ENCODE results near the gene XPR1. TPM values are rescaled to one million over a fixed set of nuclear protein-coding genes. Genes with fewer than 3 reads are reported as not detected.

The XPR1 gene
- total RNA-seq, 1 experiment from 2014 or later = 19.9 TPM

DNA sequence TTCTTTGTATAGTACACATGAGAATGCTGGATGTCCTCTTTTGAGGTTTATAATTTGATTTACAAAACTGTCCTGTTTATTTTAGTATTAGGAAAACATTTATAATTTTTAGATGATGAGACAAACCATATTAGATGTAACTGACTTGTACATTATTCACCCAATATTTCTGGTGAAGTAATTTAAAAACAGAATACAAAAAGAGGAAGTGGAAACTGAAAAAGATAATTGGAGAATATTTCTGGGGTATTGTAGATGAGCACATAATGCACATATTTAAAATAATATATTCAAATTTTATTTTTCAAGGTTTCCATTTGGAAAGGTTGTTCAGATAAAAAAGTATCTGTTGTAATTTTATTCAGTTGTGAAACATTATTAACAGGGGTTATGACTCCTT is 40.7 kb downstream of the XPR1 start (continued):
- TF ChIP-seq, protein P1, sequence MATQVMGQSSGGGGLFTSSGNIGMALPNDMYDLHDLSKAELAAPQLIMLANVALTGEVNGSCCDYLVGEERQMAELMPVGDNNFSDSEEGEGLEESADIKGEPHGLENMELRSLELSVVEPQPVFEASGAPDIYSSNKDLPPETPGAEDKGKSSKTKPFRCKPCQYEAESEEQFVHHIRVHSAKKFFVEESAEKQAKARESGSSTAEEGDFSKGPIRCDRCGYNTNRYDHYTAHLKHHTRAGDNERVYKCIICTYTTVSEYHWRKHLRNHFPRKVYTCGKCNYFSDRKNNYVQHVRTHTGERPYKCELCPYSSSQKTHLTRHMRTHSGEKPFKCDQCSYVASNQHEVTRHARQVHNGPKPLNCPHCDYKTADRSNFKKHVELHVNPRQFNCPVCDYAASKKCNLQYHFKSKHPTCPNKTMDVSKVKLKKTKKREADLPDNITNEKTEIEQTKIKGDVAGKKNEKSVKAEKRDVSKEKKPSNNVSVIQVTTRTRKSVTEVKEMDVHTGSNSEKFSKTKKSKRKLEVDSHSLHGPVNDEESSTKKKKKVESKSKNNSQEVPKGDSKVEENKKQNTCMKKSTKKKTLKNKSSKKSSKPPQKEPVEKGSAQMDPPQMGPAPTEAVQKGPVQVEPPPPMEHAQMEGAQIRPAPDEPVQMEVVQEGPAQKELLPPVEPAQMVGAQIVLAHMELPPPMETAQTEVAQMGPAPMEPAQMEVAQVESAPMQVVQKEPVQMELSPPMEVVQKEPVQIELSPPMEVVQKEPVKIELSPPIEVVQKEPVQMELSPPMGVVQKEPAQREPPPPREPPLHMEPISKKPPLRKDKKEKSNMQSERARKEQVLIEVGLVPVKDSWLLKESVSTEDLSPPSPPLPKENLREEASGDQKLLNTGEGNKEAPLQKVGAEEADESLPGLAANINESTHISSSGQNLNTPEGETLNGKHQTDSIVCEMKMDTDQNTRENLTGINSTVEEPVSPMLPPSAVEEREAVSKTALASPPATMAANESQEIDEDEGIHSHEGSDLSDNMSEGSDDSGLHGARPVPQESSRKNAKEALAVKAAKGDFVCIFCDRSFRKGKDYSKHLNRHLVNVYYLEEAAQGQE (IDR thresholded peaks at IDR 0.05; ENCODE audit: low read depth) = no peak
- TF ChIP-seq ZFX (IDR thresholded peaks at IDR 0.05) (no peak), CBX3 (IDR thresholded peaks at IDR 0.05; ENCODE audit: low read depth) (no peak)
- TF ChIP-seq, protein P2, sequence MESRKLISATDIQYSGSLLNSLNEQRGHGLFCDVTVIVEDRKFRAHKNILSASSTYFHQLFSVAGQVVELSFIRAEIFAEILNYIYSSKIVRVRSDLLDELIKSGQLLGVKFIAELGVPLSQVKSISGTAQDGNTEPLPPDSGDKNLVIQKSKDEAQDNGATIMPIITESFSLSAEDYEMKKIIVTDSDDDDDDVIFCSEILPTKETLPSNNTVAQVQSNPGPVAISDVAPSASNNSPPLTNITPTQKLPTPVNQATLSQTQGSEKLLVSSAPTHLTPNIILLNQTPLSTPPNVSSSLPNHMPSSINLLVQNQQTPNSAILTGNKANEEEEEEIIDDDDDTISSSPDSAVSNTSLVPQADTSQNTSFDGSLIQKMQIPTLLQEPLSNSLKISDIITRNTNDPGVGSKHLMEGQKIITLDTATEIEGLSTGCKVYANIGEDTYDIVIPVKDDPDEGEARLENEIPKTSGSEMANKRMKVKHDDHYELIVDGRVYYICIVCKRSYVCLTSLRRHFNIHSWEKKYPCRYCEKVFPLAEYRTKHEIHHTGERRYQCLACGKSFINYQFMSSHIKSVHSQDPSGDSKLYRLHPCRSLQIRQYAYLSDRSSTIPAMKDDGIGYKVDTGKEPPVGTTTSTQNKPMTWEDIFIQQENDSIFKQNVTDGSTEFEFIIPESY (IDR thresholded peaks at IDR 0.05; ENCODE audit: extremely low read depth, insufficient replicate concordance, low read length) = no peak

DNA sequence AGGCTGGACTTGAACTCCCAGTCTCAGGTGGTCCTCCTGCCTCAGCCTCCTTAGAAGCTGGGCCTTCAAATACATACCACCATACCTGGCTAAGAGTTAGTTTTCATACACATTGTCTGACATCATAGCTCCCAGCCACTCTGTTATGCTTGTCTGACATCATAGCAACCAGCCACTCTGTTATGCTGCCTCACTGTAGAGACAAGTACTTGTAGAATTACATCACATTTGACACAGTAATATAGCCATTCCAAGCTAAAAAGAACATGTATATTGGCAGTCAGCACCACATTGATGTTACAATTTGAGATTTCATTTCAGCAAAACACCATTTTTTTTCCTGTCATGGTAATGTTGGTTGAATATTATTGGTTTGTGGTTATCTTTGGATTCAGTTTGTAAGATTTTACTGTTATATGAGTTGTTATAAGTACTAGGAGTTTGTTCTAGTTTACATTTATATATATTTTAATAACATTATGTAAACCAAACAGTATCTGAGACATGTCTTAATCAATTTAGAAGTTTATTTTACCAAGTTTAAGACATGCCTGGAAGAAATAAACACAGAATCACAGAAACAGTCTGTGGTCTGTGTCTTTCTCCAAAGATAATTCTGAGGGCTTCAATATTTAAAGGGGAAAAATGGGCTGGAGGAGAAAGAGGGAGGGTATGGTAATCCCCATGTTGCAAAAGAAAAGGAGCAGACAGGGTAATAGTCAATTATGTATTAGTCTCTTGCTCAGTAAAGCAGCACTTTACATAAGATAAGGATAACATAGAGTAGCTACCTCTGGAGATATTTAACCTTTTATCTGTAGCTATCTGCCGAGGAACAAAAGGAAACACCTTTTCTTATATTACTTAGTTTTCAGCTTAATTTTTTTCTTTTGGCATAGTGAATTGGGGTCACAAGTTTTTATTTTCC is 43.0 kb downstream of the XPR1 start:
- ChIA-PET CTCF (no interaction called here), RAD21 (ENCODE audit: low non-redundant PET in 1 of 2, low total read pairs in 2 of 2, uncharacterized antibody in 2 of 2, unreplicated experiment in 2 of 2) (no interaction called here), POLR2A (no interaction called here)
- H3K27me3 ChIP-seq (ENCODE audit: insufficient read depth, low read length) = no peaks in the 10 kb centered on the region
- H3K4me3 ChIP-seq (replicated peaks in 1 of 2; ENCODE audit: low read depth in 1 of 2, low read length in 2 of 2) = no peak overlapping the region
- no TSS peak for BruUV-seq (replicated peaks)
- no peaks in the 10 kb centered on the region for H3K9me2 ChIP-seq (ENCODE audit: insufficient read depth)
- ATAC-seq (no peak), DNase-seq (ENCODE audit: low read depth, low spot score) (no peak)
- no peak overlapping the region for H3K27ac ChIP-seq (ENCODE audit: low read depth, low read length)
- no peaks in the 10 kb centered on the region for H3K4me1 ChIP-seq (ENCODE audit: control insufficient read depth in 1 of 2, insufficient read depth in 2 of 2, low read length in 2 of 2)
- H2AFZ ChIP-seq (ENCODE audit: low read depth, low read length, poor library complexity, severe bottlenecking) = no peak overlapping the region
- no peaks in the 10 kb centered on the region for H4K20me1 ChIP-seq (ENCODE audit: insufficient read depth)
- H3K9me3 ChIP-seq (ENCODE audit: control insufficient read depth in 1 of 2, insufficient read depth in 1 of 2, low read depth in 1 of 2, low read length in 2 of 2) = no peaks in the 10 kb centered on the region
- intact Hi-C loops (cut with micrococcal nuclease) = no loop called here
- H3K79me2 ChIP-seq (ENCODE audit: insufficient read depth, low read length) = 0 out of 2 replicates have a peak, but pooled peaks cover 3% of the 10 kb centered on the region
- H3K36me3 ChIP-seq (ENCODE audit: control insufficient read depth in 1 of 2, insufficient read depth in 2 of 2, low read length in 2 of 2) = no peaks in the 10 kb centered on the region
- no peak overlapping the region for H3K4me2 ChIP-seq (ENCODE audit: low read length)
- TF ChIP-seq FOSL1 (IDR thresholded peaks at IDR 0.05; ENCODE audit: low read depth) = no peak
- no peak for TF ChIP-seq EZH2 (IDR thresholded peaks at IDR 0.05)
- no peak for TF ChIP-seq SIN3A (IDR thresholded peaks at IDR 0.05; ENCODE audit: low read depth)
- no peak for TF ChIP-seq ELF1 (IDR thresholded peaks at IDR 0.05; ENCODE audit: borderline replicate concordance, low read depth)
- TF ChIP-seq, protein P3, sequence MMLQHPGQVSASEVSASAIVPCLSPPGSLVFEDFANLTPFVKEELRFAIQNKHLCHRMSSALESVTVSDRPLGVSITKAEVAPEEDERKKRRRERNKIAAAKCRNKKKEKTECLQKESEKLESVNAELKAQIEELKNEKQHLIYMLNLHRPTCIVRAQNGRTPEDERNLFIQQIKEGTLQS (IDR thresholded peaks at IDR 0.05) = no peak
- TF ChIP-seq, protein P4, sequence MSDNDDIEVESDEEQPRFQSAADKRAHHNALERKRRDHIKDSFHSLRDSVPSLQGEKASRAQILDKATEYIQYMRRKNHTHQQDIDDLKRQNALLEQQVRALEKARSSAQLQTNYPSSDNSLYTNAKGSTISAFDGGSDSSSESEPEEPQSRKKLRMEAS (IDR thresholded peaks at IDR 0.05) = no peak
- TF ChIP-seq POLR2A (IDR thresholded peaks at IDR 0.05; ENCODE audit: borderline replicate concordance, extremely low read depth, insufficient read depth, insufficient read length) = no peak
- TF ChIP-seq CEBPB (IDR thresholded peaks at IDR 0.05; ENCODE audit: low read depth) = no peak
- TF ChIP-seq, protein P1 (IDR thresholded peaks at IDR 0.05; ENCODE audit: low read depth) = no peak
- TF ChIP-seq RAD21 (IDR thresholded peaks at IDR 0.05; ENCODE audit: low read depth) = no peak
- no peak for TF ChIP-seq ZNF274 (IDR thresholded peaks at IDR 0.05; ENCODE audit: low read depth, low read length)
- no peak for TF ChIP-seq ZFX (IDR thresholded peaks at IDR 0.05)
- no peak for TF ChIP-seq EGR1 (IDR thresholded peaks at IDR 0.05; ENCODE audit: low read depth)
- H3K9ac ChIP-seq (ENCODE audit: low read length) = no peak overlapping the region

Measured in HCT116 (cell line).